ENCODE data around the gene ZBTB7B. TPM values are rescaled to one million over a fixed set of nuclear protein-coding genes. Genes with fewer than 3 reads are reported as not detected.
A peak's percentile ranks its signal among the peaks of the same experiment; 100 is the strongest.

The ZBTB7B gene
- total RNA-seq, 1 donor from 2014 or later, result 29.9 TPM

DNA sequence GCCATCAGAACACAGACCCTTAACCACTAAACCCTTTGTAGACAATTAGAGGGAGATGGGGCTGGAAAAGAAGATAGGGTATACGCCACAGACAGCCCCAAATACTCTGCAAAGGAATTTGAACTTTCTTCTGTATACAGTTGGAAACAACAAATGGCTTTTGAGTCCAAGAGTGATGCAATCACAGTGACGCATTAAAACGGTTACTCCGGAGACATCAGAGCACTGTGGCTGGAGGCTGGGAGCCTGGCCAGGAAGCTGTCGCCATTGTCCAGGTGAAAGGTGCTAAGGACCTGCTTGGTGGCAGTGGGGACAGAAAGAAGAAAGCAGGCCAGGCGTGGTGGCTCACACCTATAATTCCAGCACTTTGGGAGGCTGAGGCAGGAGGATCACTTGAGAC is 15.3 kb upstream of the ZBTB7B start:
- TF ChIP-seq, protein P1, sequence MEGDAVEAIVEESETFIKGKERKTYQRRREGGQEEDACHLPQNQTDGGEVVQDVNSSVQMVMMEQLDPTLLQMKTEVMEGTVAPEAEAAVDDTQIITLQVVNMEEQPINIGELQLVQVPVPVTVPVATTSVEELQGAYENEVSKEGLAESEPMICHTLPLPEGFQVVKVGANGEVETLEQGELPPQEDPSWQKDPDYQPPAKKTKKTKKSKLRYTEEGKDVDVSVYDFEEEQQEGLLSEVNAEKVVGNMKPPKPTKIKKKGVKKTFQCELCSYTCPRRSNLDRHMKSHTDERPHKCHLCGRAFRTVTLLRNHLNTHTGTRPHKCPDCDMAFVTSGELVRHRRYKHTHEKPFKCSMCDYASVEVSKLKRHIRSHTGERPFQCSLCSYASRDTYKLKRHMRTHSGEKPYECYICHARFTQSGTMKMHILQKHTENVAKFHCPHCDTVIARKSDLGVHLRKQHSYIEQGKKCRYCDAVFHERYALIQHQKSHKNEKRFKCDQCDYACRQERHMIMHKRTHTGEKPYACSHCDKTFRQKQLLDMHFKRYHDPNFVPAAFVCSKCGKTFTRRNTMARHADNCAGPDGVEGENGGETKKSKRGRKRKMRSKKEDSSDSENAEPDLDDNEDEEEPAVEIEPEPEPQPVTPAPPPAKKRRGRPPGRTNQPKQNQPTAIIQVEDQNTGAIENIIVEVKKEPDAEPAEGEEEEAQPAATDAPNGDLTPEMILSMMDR (IDR thresholded peaks at IDR 0.05; ENCODE audit: unreplicated experiment), result no peak
- no peak overlapping the region for H3K4me3 Mint-ChIP-seq (ENCODE audit: low read depth)
- H3K9me3 Mint-ChIP-seq (ENCODE audit: low read depth), result no peaks in the 10 kb centered on the region
- H3K27ac Mint-ChIP-seq, result no peak overlapping the region
- peaks cover 7% of the 10 kb centered on the region for H3K4me1 Mint-ChIP-seq (ENCODE audit: low read depth)
- H3K36me3 Mint-ChIP-seq (ENCODE audit: insufficient read depth), result peaks cover 10% of the 10 kb centered on the region
- no peak for DNase-seq (ENCODE audit: low spot score, unreplicated experiment)
- H3K27me3 Mint-ChIP-seq, result no peaks in the 10 kb centered on the region

DNA sequence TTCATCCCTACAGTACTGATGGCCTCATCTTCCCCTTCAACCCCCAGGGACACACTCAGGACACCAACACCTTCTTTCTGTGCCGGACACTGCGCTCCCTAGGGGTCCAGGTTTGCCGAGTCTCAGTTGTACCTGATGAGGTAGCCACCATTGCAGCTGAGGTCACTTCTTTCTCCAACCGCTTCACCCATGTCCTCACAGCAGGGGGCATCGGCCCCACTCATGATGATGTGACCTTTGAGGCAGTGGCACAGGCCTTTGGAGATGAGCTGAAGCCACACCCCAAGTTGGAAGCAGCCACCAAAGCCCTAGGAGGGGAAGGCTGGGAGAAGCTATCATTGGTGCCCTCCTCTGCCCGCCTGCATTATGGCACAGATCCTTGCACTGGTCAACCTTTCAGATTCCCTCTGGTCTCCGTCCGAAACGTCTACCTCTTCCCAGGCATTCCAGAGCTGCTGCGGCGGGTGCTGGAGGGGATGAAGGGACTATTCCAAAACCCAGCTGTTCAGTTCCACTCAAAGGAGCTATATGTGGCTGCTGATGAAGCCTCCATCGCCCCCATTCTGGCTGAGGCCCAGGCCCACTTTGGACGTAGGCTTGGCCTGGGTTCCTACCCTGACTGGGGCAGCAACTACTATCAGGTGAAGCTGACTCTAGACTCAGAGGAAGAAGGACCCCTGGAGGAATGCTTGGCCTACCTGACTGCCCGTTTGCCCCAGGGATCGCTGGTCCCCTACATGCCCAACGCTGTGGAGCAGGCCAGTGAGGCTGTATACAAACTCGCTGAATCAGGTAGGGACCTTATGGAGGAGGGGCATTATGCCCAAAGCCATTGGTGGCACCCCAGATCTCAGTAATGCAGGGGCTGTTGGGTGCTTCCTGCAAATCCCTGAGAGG is 14.3 kb upstream of the ZBTB7B start:
- no peak for DNase-seq (ENCODE audit: low spot score, unreplicated experiment)
- H3K4me3 Mint-ChIP-seq (ENCODE audit: low read depth), result no peak overlapping the region
- no peaks in the 10 kb centered on the region for H3K9me3 Mint-ChIP-seq (ENCODE audit: low read depth)
- no peaks in the 10 kb centered on the region for H3K27me3 Mint-ChIP-seq
- H3K36me3 Mint-ChIP-seq (ENCODE audit: insufficient read depth), result peaks cover 10% of the 10 kb centered on the region
- peaks cover 6% of the 10 kb centered on the region for H3K4me1 Mint-ChIP-seq (ENCODE audit: low read depth)
- H3K27ac Mint-ChIP-seq, result no peak overlapping the region
- TF ChIP-seq, protein P1 (IDR thresholded peaks at IDR 0.05; ENCODE audit: unreplicated experiment), result no peak

- H3K4me3 Mint-ChIP-seq (ENCODE audit: low read depth), result no peak overlapping the region
These were observed 13.3 kb upstream of the ZBTB7B start for GRCh38 chr1:154989195-154989860.

GRCh38 chr1:154990276-154990675 is 12.3 kb upstream of the ZBTB7B start:
- no peak overlapping the region for H3K27ac Mint-ChIP-seq
- peaks cover 10% of the 10 kb centered on the region for H3K36me3 Mint-ChIP-seq (ENCODE audit: insufficient read depth)
- no peak overlapping the region for H3K4me3 Mint-ChIP-seq (ENCODE audit: low read depth)
- DNase-seq (ENCODE audit: low spot score, unreplicated experiment), result no peak
- no peaks in the 10 kb centered on the region for H3K9me3 Mint-ChIP-seq (ENCODE audit: low read depth)
- H3K27me3 Mint-ChIP-seq, result no peaks in the 10 kb centered on the region
- TF ChIP-seq, protein P1 (IDR thresholded peaks at IDR 0.05; ENCODE audit: unreplicated experiment), result no peak
- H3K4me1 Mint-ChIP-seq (ENCODE audit: low read depth), result no peaks in the 10 kb centered on the region

More at GRCh38 chr1:154989195-154989860, 13.3 kb upstream of the ZBTB7B start:
- H3K9me3 Mint-ChIP-seq (ENCODE audit: low read depth), result no peaks in the 10 kb centered on the region
- H3K4me1 Mint-ChIP-seq (ENCODE audit: low read depth), result peaks cover under 1% of the 10 kb centered on the region
- TF ChIP-seq, protein P1 (IDR thresholded peaks at IDR 0.05; ENCODE audit: unreplicated experiment), result no peak
- H3K27ac Mint-ChIP-seq, result no peak overlapping the region
- H3K27me3 Mint-ChIP-seq, result no peaks in the 10 kb centered on the region
- H3K36me3 Mint-ChIP-seq (ENCODE audit: insufficient read depth), result peaks cover 10% of the 10 kb centered on the region
- no peak for DNase-seq (ENCODE audit: low spot score, unreplicated experiment)

DNA sequence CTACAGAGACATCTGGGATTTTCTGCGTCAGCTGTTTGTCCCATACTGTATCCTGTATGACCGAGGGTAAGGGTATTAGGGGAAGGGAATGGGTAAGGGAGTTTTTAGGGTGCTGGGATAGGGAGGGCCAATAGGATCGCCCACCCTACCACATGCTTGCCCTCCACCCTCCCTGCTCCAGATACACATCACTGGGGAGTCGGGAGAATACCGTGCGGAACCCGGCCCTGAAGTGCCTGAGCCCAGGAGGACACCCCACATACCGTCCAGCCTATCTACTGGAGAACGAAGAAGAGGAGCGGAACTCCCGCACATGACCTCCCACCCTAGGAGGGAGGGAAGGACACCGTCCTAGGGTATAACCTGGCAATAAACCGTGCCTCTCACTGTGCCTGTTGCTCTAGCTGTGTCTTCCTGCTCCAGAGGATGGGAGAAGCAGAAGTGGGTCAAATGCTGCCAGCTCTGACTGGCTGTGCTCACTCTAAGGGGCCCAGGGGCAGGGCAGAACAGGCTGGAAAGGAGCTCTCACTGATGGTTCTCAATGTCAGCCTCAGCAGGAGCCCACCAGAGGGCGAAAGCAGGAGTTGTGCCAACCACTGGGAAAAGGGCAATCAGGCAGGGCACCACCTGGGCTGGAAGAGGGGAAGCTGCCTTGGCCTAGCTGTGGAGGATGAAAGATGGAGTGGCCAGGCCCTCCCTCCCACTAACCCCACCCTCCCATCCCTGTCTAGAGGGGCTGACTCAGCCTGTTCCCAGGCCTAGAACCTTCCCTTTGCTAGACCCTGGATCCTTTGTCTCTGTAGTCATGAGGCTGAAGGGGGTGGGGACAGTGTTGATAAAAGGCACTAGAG is 9.7 kb upstream of the ZBTB7B start:
- Mint-ChIP-seq H3K27ac (no peak overlapping the region), H3K27me3 (no peaks in the 10 kb centered on the region), H3K36me3 (ENCODE audit: insufficient read depth) (peaks cover 8% of the 10 kb centered on the region), H3K4me3 (ENCODE audit: low read depth) (no peak overlapping the region), H3K9me3 (ENCODE audit: low read depth) (no peaks in the 10 kb centered on the region), H3K4me1 (ENCODE audit: low read depth) (no peaks in the 10 kb centered on the region)
- TF ChIP-seq, protein P1 (IDR thresholded peaks at IDR 0.05; ENCODE audit: unreplicated experiment), result peak; percentile 18
- DNase-seq (ENCODE audit: low spot score, unreplicated experiment), result no peak
